ENCODE data around the gene RAB5IF.

Gene RAB5IF

DNA sequence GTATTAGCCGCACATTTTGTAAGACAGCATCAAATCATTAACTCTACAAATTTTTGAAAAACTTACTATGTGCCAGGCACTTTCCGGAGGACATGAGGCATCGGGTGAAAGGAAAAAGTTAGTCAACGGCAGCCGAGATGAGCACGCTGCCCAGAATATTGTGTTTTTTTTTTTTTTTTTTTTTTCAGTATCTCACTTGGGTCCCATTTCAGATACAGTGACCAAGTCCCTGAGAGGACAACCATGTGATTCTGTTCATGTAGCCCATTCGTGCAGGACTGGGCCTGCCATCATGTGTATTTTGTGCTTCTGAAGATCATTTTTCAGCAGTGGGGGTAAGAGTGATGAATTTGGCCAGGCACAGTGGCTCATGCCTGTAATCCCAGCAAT is 39.1 kb downstream of the RAB5IF start:
- Histone ChIP-seq H2AFZ (ENCODE audit: low read depth, low read length) (no peak overlapping the region), H3K4me1 (ENCODE audit: control insufficient read depth, insufficient read depth, low read depth, low read length) (peaks cover 9% of the 10 kb centered on the region), H2BK12ac (ENCODE audit: low read length in 2 of 2) (no peak overlapping the region), H2BK120ac (ENCODE audit: low read depth, low read length) (no peak overlapping the region), H3K18ac (ENCODE audit: low read depth in 1 of 2, low read length in 2 of 2) (no peak overlapping the region), H3K14ac (ENCODE audit: low read length in 2 of 2) (no peak overlapping the region), H3K4me2 (ENCODE audit: low read length, poor library complexity, severe bottlenecking) (no peak overlapping the region), H3K9ac (ENCODE audit: low read length) (no peak overlapping the region), H4K8ac (ENCODE audit: low read length) (no peak overlapping the region), H2AK5ac (ENCODE audit: low read length, severe bottlenecking) (no peak overlapping the region), H3K27me3 (ENCODE audit: control insufficient read depth in 1 of 2, insufficient read depth in 1 of 2, low read length in 2 of 2) (no peaks in the 10 kb centered on the region), H3K4ac (ENCODE audit: low read depth in 1 of 2, low read length in 2 of 2) (no peak overlapping the region), H3K79me1 (replicated peaks; ENCODE audit: low read length, poor library complexity, severe bottlenecking) (no peaks in the 10 kb centered on the region), H3K4me3 (ENCODE audit: insufficient read depth in 1 of 2, low read depth in 1 of 2, low read length in 2 of 2) (no peak overlapping the region), H3K36me3 (ENCODE audit: control insufficient read depth in 1 of 2, insufficient read depth in 2 of 2, low read depth in 1 of 2, low read length in 2 of 2) (no peaks in the 10 kb centered on the region), H3K23ac (ENCODE audit: low read length in 2 of 2) (no peak overlapping the region), H2BK5ac (ENCODE audit: low read depth, low read length, poor library complexity, severe bottlenecking) (no peak overlapping the region), H3K9me3 (ENCODE audit: control insufficient read depth, low read length) (no peaks in the 10 kb centered on the region), H4K91ac (ENCODE audit: low read length) (no peak overlapping the region), H3K27ac (ENCODE audit: low read length, poor library complexity, severe bottlenecking) (no peak overlapping the region), H2BK15ac (ENCODE audit: low read depth, poor library complexity, severe bottlenecking) (no peak overlapping the region)
- DNase-seq = no peak
- WGBS = 97% methylated on average over 7 of the region's 7 CpGs

DNA sequence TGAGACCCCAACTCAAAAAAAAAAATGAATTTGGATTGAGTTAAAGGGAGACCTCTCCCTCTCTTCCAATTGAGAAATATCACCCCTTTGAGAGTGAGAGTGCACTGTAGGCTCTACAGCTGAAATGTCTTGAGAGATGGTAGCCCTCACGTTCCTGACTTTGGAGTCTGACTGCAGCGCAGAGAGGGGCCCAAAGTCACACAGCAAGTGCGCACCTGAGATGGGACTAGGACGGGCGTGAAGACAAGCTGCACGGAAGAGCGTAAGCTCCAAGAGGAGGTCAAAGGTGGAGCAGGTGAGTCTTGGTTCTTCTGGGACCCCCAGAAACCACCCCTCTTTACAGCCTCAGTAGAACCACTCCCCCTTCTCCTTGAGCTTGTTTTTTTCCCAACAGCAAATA is 39.8 kb downstream of the RAB5IF start:
- H3K4me3 ChIP-seq (ENCODE audit: insufficient read depth in 1 of 2, low read depth in 1 of 2, low read length in 2 of 2) = no peak overlapping the region
- H2BK120ac ChIP-seq (ENCODE audit: low read depth, low read length) = no peak overlapping the region
- no peak overlapping the region for H3K18ac ChIP-seq (ENCODE audit: low read depth in 1 of 2, low read length in 2 of 2)
- H3K9me3 ChIP-seq (ENCODE audit: control insufficient read depth, low read length) = no peaks in the 10 kb centered on the region
- H2BK5ac ChIP-seq (ENCODE audit: low read depth, low read length, poor library complexity, severe bottlenecking) = no peak overlapping the region
- H4K91ac ChIP-seq (ENCODE audit: low read length) = no peak overlapping the region
- H3K23ac ChIP-seq (ENCODE audit: low read length in 2 of 2) = no peak overlapping the region
- H3K14ac ChIP-seq (ENCODE audit: low read length in 2 of 2) = no peak overlapping the region
- no peak overlapping the region for H2BK15ac ChIP-seq (ENCODE audit: low read depth, poor library complexity, severe bottlenecking)
- WGBS = 97% methylated on average over 7 of the region's 7 CpGs
- no peak overlapping the region for H3K9ac ChIP-seq (ENCODE audit: low read length)
- no peak overlapping the region for H3K27ac ChIP-seq (ENCODE audit: low read length, poor library complexity, severe bottlenecking)
- no peak for DNase-seq
- no peaks in the 10 kb centered on the region for H3K27me3 ChIP-seq (ENCODE audit: control insufficient read depth in 1 of 2, insufficient read depth in 1 of 2, low read length in 2 of 2)
- H3K79me1 ChIP-seq (replicated peaks; ENCODE audit: low read length, poor library complexity, severe bottlenecking) = no peaks in the 10 kb centered on the region
- H3K4me1 ChIP-seq (ENCODE audit: control insufficient read depth, insufficient read depth, low read depth, low read length) = peaks cover 9% of the 10 kb centered on the region
- H2AFZ ChIP-seq (ENCODE audit: low read depth, low read length) = no peak overlapping the region
- H2AK5ac ChIP-seq (ENCODE audit: low read length, severe bottlenecking) = no peak overlapping the region
- H3K4me2 ChIP-seq (ENCODE audit: low read length, poor library complexity, severe bottlenecking) = no peak overlapping the region
- no peak overlapping the region for H2BK12ac ChIP-seq (ENCODE audit: low read length in 2 of 2)
- no peak overlapping the region for H3K4ac ChIP-seq (ENCODE audit: low read depth in 1 of 2, low read length in 2 of 2)
- no peak overlapping the region for H4K8ac ChIP-seq (ENCODE audit: low read length)
- no peaks in the 10 kb centered on the region for H3K36me3 ChIP-seq (ENCODE audit: control insufficient read depth in 1 of 2, insufficient read depth in 2 of 2, low read depth in 1 of 2, low read length in 2 of 2)

GRCh38 chr20:36645998-36646397 is 40.4 kb downstream of the RAB5IF start, which contains the start of gene SLA2:
SLA2 (minus strand) TSS chr20:36646196; CDS start chr20:36641335, 4,861 bp downstream.
- Histone ChIP-seq H3K27me3 (ENCODE audit: control insufficient read depth in 1 of 2, insufficient read depth in 1 of 2, low read length in 2 of 2) (no peaks in the 10 kb centered on the region), H3K9ac (ENCODE audit: low read length) (no peak within 1 kb of the TSS), H3K36me3 (ENCODE audit: control insufficient read depth in 1 of 2, insufficient read depth in 2 of 2, low read depth in 1 of 2, low read length in 2 of 2) (no peaks in the 10 kb centered on the region), H4K91ac (ENCODE audit: low read length) (no peak within 1 kb of the TSS), H3K4me1 (ENCODE audit: control insufficient read depth, insufficient read depth, low read depth, low read length) (peaks cover 9% of the 10 kb centered on the region), H2BK120ac (ENCODE audit: low read depth, low read length) (no peak within 1 kb of the TSS), H3K14ac (ENCODE audit: low read length in 2 of 2) (no peak within 1 kb of the TSS), H2AFZ (ENCODE audit: low read depth, low read length) (no peak within 1 kb of the TSS), H2BK5ac (ENCODE audit: low read depth, low read length, poor library complexity, severe bottlenecking) (no peak within 1 kb of the TSS), H3K79me1 (replicated peaks; ENCODE audit: low read length, poor library complexity, severe bottlenecking) (no peaks in the 10 kb centered on the region), H3K23ac (ENCODE audit: low read length in 2 of 2) (no peak within 1 kb of the TSS), H2BK12ac (ENCODE audit: low read length in 2 of 2) (no peak within 1 kb of the TSS), H3K18ac (ENCODE audit: low read depth in 1 of 2, low read length in 2 of 2) (no peak within 1 kb of the TSS), H3K27ac (ENCODE audit: low read length, poor library complexity, severe bottlenecking) (no peak within 1 kb of the TSS), H4K8ac (ENCODE audit: low read length) (no peak within 1 kb of the TSS), H3K4me3 (ENCODE audit: insufficient read depth in 1 of 2, low read depth in 1 of 2, low read length in 2 of 2) (no peak within 1 kb of the TSS), H3K4ac (ENCODE audit: low read depth in 1 of 2, low read length in 2 of 2) (no peak within 1 kb of the TSS), H2AK5ac (ENCODE audit: low read length, severe bottlenecking) (no peak within 1 kb of the TSS), H3K9me3 (ENCODE audit: control insufficient read depth, low read length) (no peaks in the 10 kb centered on the region), H3K4me2 (ENCODE audit: low read length, poor library complexity, severe bottlenecking) (no peak within 1 kb of the TSS), H2BK15ac (ENCODE audit: low read depth, poor library complexity, severe bottlenecking) (no peak within 1 kb of the TSS)
- 87% methylated on average over 9 of the region's 9 CpGs for WGBS
- no peak for DNase-seq

GRCh38 chr20:36646678-36647077 is 41.1 kb downstream of the RAB5IF start:
- Histone ChIP-seq H3K4me3 (ENCODE audit: insufficient read depth in 1 of 2, low read depth in 1 of 2, low read length in 2 of 2) (no peak overlapping the region), H3K36me3 (ENCODE audit: control insufficient read depth in 1 of 2, insufficient read depth in 2 of 2, low read depth in 1 of 2, low read length in 2 of 2) (peaks cover 0 to 6% of the 10 kb centered on the region in 2 experiments), H3K4me2 (ENCODE audit: low read length, poor library complexity, severe bottlenecking) (no peak overlapping the region), H2BK15ac (ENCODE audit: low read depth, poor library complexity, severe bottlenecking) (no peak overlapping the region), H2AK5ac (ENCODE audit: low read length, severe bottlenecking) (no peak overlapping the region), H3K23ac (ENCODE audit: low read length in 2 of 2) (no peak overlapping the region), H2BK12ac (ENCODE audit: low read length in 2 of 2) (no peak overlapping the region), H3K9ac (ENCODE audit: low read length) (no peak overlapping the region), H3K14ac (ENCODE audit: low read length in 2 of 2) (no peak overlapping the region), H2BK5ac (ENCODE audit: low read depth, low read length, poor library complexity, severe bottlenecking) (no peak overlapping the region), H3K4ac (ENCODE audit: low read depth in 1 of 2, low read length in 2 of 2) (no peak overlapping the region), H3K4me1 (ENCODE audit: control insufficient read depth, insufficient read depth, low read depth, low read length) (peaks cover 9% of the 10 kb centered on the region), H2AFZ (ENCODE audit: low read depth, low read length) (no peak overlapping the region), H3K9me3 (ENCODE audit: control insufficient read depth, low read length) (no peaks in the 10 kb centered on the region), H2BK120ac (ENCODE audit: low read depth, low read length) (no peak overlapping the region), H3K27me3 (ENCODE audit: control insufficient read depth in 1 of 2, insufficient read depth in 1 of 2, low read length in 2 of 2) (no peaks in the 10 kb centered on the region), H3K79me1 (replicated peaks; ENCODE audit: low read length, poor library complexity, severe bottlenecking) (no peaks in the 10 kb centered on the region), H4K8ac (ENCODE audit: low read length) (no peak overlapping the region), H4K91ac (ENCODE audit: low read length) (no peak overlapping the region), H3K18ac (ENCODE audit: low read depth in 1 of 2, low read length in 2 of 2) (no peak overlapping the region), H3K27ac (ENCODE audit: low read length, poor library complexity, severe bottlenecking) (no peak overlapping the region)
- WGBS = 88% methylated on average over 3 of the region's 3 CpGs
- DNase-seq = no peak

All from mesenchymal stem cell (in vitro differentiated cells and primary cell).